Ovary (tissue), 9 donors: ENCODE data around the gene DNASE1L2. TPM values are rescaled to one million over a fixed set of nuclear protein-coding genes. Genes with fewer than 3 reads are reported as not detected.

Experiments used
- DNase-seq, 5 donors: peaks; one replicate each; pipeline ENCODE4 v3.0.0-alpha.2; 2019 to 2020
- H3K27ac ChIP-seq, 2 donors: fragments of 200-600 bp; one replicate each; pipeline versions ENCODE4 v1.5.1 to v1.8.0; 2019 to 2022
- H3K27me3 ChIP-seq: fragments of 200-600 bp; one replicate; pipeline ENCODE4 v1.8.0; 2022
- H3K36me3 ChIP-seq: fragments of 200-600 bp; sonication (generic); one replicate; pipeline ENCODE4 v1.5.1; 2019
- H3K4me1 ChIP-seq: one replicate; pipeline ENCODE4 v1.8.1; 2013; ENCODE audit warnings: mild to moderate bottlenecking, moderate library complexity; ENCODE audit not compliant: insufficient read depth
- H3K4me3 ChIP-seq: fragments of 200-600 bp; sonication (generic); one replicate; pipeline ENCODE4 v1.5.1; 2017
- H3K9me3 ChIP-seq, 2 donors: fragments of 200-600 bp in 1 of 2; sonication (generic) in 1 of 2; one replicate each; pipeline versions ENCODE4 v1.5.1 to v1.8.1; 2013 to 2019; ENCODE audit warnings: mild to moderate bottlenecking in 1 of 2, moderate library complexity in 1 of 2
- CTCF ChIP-seq, 3 donors: fragments of 450-650 bp in 2 of 3; fragments of 200-600 bp in 1 of 3; IDR thresholded peaks; one replicate each; pipeline versions ENCODE4 v1.5.1 to v1.8.0; 2016 to 2022; ENCODE audit warnings: antibody characterized with exemption in 3 of 3, mild to moderate bottlenecking in 1 of 3
- EP300 ChIP-seq: sonication (generic); formaldehyde crosslinking; IDR thresholded peaks from one replicate; pipeline ENCODE4 v1.6.1; 2017; ENCODE audit warnings: antibody characterized with exemption
- POLR2A ChIP-seq: fragments of 450-650 bp; IDR thresholded peaks from one replicate; pipeline ENCODE4 v1.6.1; 2017; ENCODE audit warnings: antibody characterized with exemption, mild to moderate bottlenecking, moderate library complexity
- WGBS, 3 donors: extraction: QIAGEN DNeasy Blood & Tissue Kit in 1 of 3; methylation state at CpG; one replicate each; pipeline versions ENCODE4 v1.1.5 to v1.1.7; 2013 to 2017; 5-methylcytosine and 5-hydroxymethylcytosine counted together
- intact Hi-C, 4 donors: fragments of 100-400 bp; cut with DNase I; formaldehyde crosslinking; loops; one replicate each; pipeline versions ENCODE4 v1.11.0 to v1.15.1; 2022 to 2023
- polyA plus RNA-seq, 2 donors: library from polyadenylated mRNA; stranded (reverse); fragments of 200-250 nt in 1 of 2; fragments of 350-450 nt in 1 of 2; fragmentation: Illumina TruSeq in 1 of 2; extraction: RNeasy Lipid Tissue Mini Kit (QIAGEN cat#74804) in 1 of 2; gene quantifications; one replicate each; pipeline ENCODE4 v1.2.3, GENCODE V29; 2013 to 2014
- total RNA-seq, 7 donors: library from RNA; depleted of rRNA in 2 of 7; stranded (reverse); fragments of >200 nt in 2 of 7; fragmentation: NEBNext Ultra II Directional in 3 of 7; extraction: Animal tissue kit (Norgen Biotek cat#: 25700) in 3 of 7; gene quantifications; one replicate each; pipeline versions ENCODE4 v1.1.0 to v1.2.4, GENCODE V29; 2016 to 2023
- donor health status: DM: no; HTN: no; CAD: no; lungs with moderate emphysema.
- donor health status: DM: no; HTN: no; CAD: no.
- donor health status: Bipolar disorder and iron deficiency.
- donor health status: DM: yes; HTN: yes; CAD: no.
- donor health status: DM: no; HTN: no; CAD: no.
- donor health status: DM: yes; HTN: yes; CAD: no.

DNASE1L2 gene
- total and polyA plus RNA-seq, 9 donors, result 0.37 to 1.1 (median 0.73) TPM; not detected in 1

DNA sequence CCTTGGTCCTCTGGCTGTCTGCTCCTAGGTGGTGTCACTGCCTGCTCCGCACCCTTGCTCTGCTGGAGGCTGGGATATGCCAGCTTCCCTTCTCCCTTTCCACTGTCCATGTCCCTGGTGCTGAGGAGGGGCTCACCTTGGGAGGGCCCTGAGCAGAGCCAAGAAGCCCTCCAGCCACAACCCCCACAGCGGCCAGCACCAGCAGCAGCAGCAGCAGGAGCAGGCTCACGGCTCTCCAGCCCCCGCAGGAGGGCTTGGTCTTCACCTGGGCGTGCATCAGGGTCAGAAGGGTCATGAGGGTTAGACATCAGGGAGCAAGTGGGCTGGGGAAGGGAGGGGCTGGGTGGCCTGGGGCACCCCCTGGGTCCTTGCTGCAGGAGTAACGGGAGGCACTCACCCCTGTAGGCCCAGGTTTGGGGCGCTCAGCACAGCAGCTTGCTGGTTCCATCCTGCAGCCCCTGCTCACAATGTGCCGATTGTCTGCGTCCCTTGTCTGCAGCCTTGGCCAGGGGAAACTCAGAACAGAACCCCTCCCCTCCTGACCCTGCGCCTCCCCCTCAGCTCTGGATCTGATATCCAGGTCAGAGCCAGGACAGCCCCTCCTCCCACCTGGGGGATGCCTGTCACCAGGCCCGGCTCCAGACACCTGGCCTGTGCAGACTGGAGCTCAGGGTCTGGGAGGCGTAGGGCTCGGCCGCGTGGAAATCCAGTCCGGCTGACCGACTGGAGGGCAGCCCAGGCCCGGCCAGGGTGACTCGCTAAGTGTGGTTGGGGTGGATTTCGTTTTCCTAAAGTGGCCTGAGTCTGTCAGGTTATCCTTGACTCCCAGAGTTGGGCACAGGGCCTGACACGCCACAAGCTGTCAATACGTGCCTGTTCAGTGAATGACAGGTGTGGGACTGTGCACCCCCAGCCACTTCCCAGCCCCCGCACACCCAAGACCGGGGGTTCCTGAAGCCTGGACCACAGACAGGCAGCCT is 25.6 kb upstream of the DNASE1L2 start, which contains the start of gene BRICD5:
Gene BRICD5, minus strand, starts transcription at position 478 of the 980 bp plus-strand sequence. Its CDS starts 30 bp downstream, at position 448.
- no peaks in the 10 kb centered on the region for H3K27me3 ChIP-seq
- H3K4me1 ChIP-seq, result peaks cover 13% of the 10 kb centered on the region
- DNase-seq, result no peak
- no peak within 1 kb of the TSS for H3K27ac ChIP-seq
- TF ChIP-seq POLR2A (no peak), CTCF (IDR thresholded peaks at IDR 0.05) (no peak), EP300 (no peak)
- no peaks in the 10 kb centered on the region for H3K36me3 ChIP-seq
- intact Hi-C loops, result no loop called here
- no peak within 1 kb of the TSS for H3K4me3 ChIP-seq
- no peaks in the 10 kb centered on the region for H3K9me3 ChIP-seq
- 54 to 65% (median 61%) methylated on average over 19 to 24 of the region's 24 CpGs for WGBS, 3 donors

- no peaks in the 10 kb centered on the region for H3K9me3 ChIP-seq
- H3K27ac ChIP-seq, result no peak overlapping the region
- no peak for DNase-seq
- no peaks in the 10 kb centered on the region for H3K27me3 ChIP-seq
- WGBS, 3 donors, result 72 to 82% (median 73%) methylated on average over 9 to 11 of the region's 11 CpGs
- H3K4me3 ChIP-seq, result no peak overlapping the region
- TF ChIP-seq EP300 (no peak), CTCF (IDR thresholded peaks at IDR 0.05) (no peak), POLR2A (no peak)
- H3K36me3 ChIP-seq, result no peaks in the 10 kb centered on the region
- intact Hi-C loops, result no loop called here
- peaks cover 8% of the 10 kb centered on the region for H3K4me1 ChIP-seq
Observed at GRCh38 chr16:2211923-2212347, 24.3 kb upstream of the DNASE1L2 start.

- H3K27ac ChIP-seq, result no peak overlapping the region
- no peaks in the 10 kb centered on the region for H3K36me3 ChIP-seq
- WGBS, 3 donors, result 61 to 70% (median 64%) methylated on average over 19 of the region's 19 CpGs
- TF ChIP-seq CTCF (IDR thresholded peaks at IDR 0.05) (no peak), EP300 (no peak), POLR2A (no peak)
- H3K27me3 ChIP-seq, result no peaks in the 10 kb centered on the region
- H3K9me3 ChIP-seq, result no peaks in the 10 kb centered on the region
- peaks cover 8% of the 10 kb centered on the region for H3K4me1 ChIP-seq
- no peak overlapping the region for H3K4me3 ChIP-seq
- no peak for DNase-seq
- intact Hi-C loops, result no loop called here
Observed at GRCh38 chr16:2212362-2213324, 23.6 kb upstream of the DNASE1L2 start.
